ENCODE data around the gene RNF217.
"Not testable (repeated sequence)": the region's sequence is repeated elsewhere in the genome, so short reads cannot be mapped to it uniquely, and the experiment has no call there.

Gene RNF217

GRCh38 chr6:125120054-125120590, 157.9 kb downstream of the RNF217 start:
- Histone ChIP-seq H3K27ac (no peak overlapping the region), H3K4me3 (no peak overlapping the region)
- DNase-seq (ENCODE audit: low spot score), result no peak
- no peak for TF ChIP-seq CTCF (IDR thresholded peaks at IDR 0.05)

GRCh38 chr6:125121894-125122293, 159.7 kb downstream of the RNF217 start:
- H3K27ac ChIP-seq, result no peak overlapping the region
- no peak overlapping the region for H3K4me3 ChIP-seq
- TF ChIP-seq CTCF (IDR thresholded peaks at IDR 0.05), result no peak
- no peak for DNase-seq (ENCODE audit: low spot score)

GRCh38 chr6:125123051-125123450, 160.8 kb downstream of the RNF217 start:
- no peak overlapping the region for H3K27ac ChIP-seq
- H3K4me3 ChIP-seq, result no peak overlapping the region
- no peak for TF ChIP-seq CTCF (IDR thresholded peaks at IDR 0.05)
- no peak for DNase-seq (ENCODE audit: low spot score)

DNA sequence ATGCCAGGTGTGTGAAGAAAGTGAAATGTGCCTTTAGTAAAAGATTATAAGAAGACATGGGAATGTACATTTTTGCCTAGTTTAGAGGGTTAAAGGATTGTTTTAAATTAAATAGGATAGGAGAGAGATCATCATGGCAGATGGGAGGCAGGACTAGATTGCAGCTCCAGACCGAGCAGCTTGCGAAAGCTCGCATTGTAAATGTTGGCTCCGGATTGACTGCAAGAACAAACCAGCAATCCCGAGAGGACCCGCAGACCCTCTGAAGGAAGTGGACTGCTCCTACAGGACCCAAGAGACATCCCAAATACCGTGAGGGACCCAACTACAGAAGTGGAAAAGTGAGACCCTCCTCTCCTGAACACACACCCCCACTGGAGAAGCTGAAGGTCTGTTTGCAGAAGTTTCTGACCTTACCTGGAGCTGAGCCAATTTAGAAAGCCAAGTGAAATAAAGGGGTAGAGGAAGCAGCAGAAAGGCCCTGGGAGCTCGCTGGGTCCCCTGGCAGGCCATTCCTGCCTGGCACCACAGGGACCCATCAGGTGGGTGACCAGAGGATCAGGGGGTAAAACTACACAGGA, 161.3 kb downstream of the RNF217 start:
- H3K27ac ChIP-seq, result no peak overlapping the region
- DNase-seq (ENCODE audit: low spot score), result no peak
- peak overlapping the region; percentile 28 for H3K4me3 ChIP-seq
- no peak for TF ChIP-seq CTCF (IDR thresholded peaks at IDR 0.05)

DNA sequence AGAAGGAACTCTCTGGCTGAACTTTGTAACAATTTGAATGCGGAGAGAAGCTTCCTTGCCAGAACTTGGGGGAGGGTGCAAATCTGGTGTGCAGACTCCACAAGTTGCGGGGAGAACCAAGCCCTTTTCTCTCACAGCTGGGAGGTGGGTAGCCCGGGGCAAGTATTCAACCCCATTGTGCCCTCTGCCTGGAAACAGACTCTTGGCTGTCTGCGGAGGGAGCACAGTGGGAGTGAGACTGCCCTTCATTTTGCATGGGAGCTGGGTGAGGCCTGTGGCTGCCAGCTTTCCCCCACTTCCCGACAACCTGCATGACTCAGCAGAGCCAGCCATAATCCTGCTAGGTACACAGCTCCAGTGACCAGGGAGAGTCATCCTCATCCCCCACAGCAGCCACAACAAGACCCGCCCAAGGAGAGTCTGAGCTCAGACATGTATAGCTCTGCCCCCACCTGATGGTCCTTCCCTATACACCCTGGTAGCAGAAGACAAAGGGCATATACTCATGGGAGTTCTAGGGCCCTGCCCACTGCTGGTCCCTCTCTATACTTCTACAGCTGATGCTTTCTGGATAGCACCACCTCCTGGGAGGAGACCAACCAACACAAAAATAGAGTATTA, 161.9 kb downstream of the RNF217 start:
- H3K4me3 ChIP-seq, result peak overlapping the region; percentile 28
- no peak for DNase-seq (ENCODE audit: low spot score)
- no peak overlapping the region for H3K27ac ChIP-seq
- TF ChIP-seq CTCF (IDR thresholded peaks at IDR 0.05), result no peak

DNA sequence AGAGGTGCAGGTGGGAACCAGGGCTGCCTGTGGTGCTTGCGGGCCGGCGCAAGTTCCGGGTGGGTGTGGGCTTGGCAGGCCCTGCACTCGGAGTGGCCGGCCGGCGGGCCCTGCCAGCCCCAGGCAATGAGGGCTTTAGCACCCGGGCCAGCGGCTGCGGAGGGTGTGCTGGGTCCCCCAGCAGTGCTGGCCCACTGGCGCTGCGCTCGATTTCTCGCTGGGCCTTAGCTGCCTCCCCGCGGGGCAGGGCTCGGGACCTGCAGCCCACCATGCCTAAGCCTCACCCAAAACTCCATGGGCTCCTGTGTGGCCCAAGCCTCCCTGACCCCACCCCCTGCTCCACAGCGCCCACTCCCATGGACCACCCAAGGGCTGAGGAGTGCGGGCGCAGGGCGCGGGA, 163.6 kb downstream of the RNF217 start:
- H3K27ac ChIP-seq; DNase-seq (ENCODE audit: low spot score): not testable (repeated sequence)

DNA sequence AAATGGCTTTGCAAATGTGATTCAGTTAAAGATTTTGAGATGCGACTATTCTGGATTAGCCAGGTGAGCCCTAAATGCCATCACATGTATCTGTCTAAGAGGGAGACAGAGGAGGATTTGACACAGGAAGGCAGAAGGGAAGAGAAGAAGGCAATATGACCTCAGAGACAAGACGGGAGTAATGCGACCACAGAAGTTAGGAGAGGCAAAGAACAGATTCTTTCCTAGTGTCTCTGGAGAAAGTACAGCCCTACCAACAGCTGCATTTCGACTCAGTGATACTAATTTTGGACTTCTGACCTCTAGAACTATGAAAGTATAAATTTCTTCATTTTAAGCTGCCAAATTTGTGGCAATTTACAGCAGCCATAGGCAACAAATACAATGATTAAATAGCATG, 167.1 kb downstream of the RNF217 start:
- Histone ChIP-seq H3K4me3 (no peak overlapping the region), H3K27ac (no peak overlapping the region)
- no peak for DNase-seq (ENCODE audit: low spot score)
- TF ChIP-seq CTCF (IDR thresholded peaks at IDR 0.05), result no peak

More for the DNA sequence above, 163.6 kb downstream of the RNF217 start:
- not testable (repeated sequence) for H3K4me3 ChIP-seq
